GM19455 (cell line): ENCODE measurements around the gene FAM136A.
"Not testable (repeated sequence)": the region's sequence is repeated elsewhere in the genome, so short reads cannot be mapped to it uniquely, and the experiment has no call there.

Experiments
- ATAC-seq: cut with Tn5 transposase; IDR thresholded peaks from one replicate; pipeline ENCODE4 v1.9.1; 2021; ENCODE audit not compliant: unreplicated experiment

FAM136A gene

DNA sequence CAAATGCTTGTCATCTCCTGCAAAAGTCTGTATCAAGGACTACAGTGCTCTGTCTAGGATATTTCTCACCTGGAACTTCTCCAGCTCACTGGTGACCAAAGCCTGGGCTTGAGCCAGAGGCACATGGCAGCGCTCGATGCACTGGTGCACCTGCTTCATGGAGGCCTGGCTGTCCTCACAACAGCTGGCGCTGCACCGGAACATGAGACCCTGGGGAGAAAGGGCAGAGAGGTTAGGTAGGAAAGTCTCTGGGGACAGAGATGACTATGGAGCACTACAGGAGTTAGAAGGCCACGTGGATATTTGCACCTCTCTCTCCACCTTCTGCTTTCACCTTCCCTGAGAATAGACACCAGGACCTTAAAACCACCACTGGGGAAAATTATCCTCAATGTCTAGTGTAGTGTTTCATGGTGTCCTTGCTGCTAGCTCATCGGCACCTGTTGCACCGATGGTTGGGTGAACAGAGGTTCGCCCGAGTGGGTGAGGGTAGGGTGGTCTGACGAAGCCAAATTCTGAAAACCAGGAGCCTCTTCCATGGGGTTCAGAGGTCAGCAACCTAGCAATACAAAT, 1.0 kb downstream of the FAM136A start:
- ATAC-seq = no peak

DNA sequence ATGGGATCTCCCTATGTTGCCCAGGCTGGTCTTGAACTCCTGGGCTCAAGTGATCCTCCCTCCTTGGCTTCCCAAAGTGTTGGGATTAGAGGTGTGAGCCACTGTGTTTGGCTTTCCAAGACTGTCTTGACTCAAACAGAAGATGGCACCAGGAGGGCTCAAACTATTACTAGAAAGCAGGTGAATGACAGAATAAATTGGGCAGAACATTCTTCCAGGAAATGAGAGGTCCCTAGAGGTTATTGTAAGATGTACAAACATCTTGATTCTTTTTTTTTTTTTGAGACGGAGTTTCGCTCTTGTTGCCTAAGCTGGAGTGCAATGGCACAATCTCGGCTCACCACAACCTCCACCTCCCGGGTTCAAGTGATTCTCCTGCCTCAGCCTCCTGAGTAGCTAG, 4.0 kb downstream of the FAM136A start:
- not testable (repeated sequence) for ATAC-seq

DNA sequence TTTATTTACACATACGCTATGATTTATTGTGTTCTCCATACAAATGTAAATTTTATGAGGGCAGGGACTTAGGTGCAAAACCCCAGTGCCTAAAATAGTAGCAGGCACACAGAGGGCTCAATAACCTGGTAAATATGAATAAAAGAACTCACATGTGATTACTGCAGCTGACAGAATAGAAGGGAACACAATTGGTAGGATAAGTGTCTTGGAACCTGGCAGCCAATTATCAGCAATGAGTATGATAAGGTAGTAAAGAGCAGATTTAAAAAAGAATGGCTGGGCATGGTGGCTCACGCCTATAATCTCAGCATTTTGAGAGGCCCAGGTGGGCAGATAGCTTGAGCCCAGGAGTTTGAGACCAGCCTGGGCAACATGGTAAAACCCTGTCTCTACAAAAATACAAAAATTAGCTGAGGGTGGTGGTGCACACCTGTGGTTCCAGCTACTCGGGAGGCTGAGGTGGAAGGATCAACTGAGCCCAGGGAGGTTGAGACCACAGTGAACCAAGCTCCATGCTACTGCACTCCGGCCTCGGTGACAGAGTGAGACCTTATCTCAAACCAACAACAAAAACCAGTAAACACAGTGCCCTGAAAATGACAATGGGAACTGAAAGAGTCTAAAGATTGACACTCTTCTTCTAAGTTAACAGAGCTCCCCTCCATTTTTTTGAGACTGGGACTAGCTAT, 18.2 kb downstream of the FAM136A start:
- no peak for ATAC-seq

DNA sequence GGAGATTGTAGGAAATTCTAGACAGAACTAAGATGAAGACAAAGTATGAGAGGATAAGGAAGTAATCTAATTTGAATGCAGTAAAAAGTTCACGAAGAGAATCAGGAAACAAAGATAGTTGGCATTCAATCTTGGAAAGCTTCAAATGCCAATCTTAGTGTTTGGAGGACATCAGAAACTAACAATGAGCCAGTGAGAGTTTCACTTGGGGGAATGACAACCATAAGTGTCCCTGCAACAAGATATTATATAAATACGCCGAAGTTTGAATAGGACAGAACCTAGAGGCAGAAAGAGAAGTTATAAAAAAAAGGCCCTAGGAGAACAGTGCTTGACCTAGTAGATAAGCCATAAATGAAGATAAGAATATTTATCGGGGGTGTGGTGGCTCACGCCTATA, 19.4 kb downstream of the FAM136A start:
- no peak for ATAC-seq

DNA sequence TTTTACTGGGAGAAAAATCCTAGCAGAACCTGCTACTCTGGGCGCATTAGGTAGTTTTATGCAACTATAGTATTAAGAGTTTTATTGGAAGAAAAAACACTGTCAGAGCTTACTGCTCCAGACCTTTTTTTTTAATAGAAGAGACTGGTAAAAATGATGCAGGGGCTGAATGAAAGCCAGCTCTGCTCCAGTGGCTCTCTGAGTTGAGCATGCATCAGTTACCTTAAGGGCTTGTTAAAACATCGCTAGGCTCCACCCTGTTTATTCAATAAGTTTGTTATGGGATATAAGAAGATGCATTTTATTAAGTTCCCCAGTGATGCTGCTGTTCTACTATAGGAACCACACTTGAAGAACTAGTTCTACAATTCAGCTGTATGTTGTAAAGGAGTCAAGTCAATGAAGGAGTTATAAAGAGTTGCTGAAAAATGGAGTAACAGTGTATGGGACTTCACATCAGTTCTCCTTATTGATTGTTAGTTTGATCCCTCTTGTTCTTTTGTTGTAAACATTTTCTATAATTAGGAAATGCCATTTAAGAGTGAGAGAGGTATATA, 21.5 kb downstream of the FAM136A start:
- ATAC-seq = no peak

DNA sequence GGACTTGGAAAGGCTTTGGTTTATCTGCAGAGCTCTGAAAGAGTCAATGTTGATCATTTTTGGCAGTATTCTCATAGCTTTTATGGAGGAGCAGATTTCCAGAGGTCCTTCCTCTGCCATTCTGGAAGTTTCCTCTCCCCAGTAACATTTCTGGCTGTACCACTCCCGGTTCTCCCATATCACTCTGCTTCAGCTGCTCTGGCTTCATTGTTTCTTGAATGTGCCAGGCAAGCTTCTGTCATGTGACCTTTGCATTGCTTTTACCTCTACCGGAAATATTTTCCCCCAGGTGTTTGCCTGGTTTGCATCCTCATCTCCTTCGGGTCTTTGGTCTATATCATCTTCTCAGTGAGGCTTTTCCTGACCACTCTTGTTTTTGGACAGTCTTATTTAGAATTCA, 31.5 kb downstream of the FAM136A start:
- no peak for ATAC-seq

DNA sequence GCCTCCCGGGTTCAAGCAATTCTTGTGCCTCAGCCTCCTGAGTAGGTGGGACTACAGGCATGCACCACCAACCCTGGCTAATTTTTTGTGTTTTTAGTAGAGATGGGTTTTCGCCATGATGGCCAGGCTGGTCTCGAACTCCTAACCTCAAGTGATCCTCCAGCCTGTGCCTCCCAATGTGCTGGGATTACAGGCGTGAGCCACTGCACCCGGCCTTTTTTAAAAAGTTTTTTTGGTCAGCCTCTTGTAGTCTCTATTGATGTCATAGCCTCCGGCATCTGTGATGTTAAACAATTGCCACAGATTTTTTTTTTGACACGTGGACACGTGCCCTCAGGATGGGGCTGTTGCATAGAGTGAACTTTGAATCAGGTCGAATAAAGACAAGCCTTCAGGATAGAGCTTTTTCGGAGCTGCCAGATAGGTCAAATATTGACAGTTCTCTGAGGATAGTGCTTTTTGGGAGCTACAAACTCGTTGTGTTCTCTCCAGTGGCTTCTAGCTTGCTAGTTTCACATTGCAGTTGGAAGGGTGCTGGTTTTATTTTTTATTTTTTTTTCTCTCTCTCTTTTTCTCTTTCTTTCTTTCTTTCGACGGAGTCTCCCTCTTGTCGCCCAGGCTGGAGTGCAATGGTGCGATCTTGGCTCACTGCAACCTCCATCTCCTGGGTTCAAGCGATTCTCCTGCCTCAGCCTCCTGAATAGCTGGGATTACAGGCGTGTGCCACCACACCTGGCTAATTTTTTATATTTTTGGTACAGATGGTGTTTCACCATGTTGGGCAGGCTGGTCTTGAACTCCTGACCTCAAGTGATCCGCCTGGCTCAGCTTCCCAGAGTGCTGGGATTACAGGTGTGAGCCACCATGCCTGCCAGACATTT, 32.2 kb downstream of the FAM136A start:
- not testable (repeated sequence) for ATAC-seq

DNA sequence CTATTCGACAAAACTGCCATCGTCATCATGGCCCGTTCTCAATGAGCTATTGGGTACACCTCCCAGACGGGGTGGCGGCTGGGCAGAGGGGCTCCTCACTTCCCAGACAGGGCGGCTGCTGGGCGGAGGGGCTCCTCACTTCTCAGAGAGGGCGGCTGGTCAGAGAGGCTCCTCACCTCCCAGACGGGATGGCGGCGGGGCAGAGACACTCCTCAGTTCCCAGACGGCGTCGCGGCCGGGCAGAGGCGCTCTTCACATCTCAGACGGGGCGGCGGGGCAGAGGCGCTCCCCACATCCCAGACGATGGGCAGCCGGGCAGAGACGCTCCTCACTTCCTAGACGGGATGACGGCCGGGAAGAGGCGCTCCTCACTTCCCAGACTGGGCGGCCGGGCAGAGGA, 34.9 kb downstream of the FAM136A start:
- ATAC-seq = not testable (repeated sequence)

DNA sequence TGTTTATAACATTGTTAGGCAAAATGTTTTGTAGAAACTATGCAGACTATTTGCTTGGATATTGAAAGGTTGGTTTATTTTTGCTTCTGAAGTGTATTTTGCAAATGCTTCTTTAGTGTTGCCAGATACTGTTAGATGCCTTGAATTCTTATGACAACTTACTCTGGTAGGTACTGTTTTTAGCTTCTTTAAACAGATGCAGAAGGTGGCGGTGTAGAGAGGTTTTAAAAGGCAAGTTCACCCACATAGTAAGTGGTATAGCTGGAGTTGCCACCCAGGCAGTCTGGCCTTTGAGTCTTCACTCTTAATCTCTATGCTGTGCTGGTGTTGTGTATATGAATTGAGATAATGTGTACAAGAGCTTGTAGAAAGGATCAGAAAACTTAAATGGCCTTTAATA, 40.4 kb downstream of the FAM136A start:
- ATAC-seq = no peak

DNA sequence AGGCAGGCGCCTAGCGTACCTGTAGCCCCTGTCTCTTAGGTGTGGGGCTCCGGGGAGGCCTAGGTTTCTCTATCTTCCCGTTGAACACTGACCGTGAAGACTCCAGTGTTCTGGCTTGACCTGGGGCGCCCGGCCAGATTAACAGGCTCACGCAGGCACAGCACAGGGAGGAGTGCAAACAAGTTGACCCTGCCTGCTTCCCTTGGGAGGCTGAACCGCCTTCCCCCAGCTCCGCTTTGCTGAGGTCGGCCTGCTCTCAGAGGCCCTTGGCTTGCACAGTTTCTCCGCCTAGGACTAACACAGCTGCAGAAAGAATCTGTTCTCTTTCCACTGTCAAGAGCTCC, 43.4 kb downstream of the FAM136A start:
- ATAC-seq = peak; percentile 11

DNA sequence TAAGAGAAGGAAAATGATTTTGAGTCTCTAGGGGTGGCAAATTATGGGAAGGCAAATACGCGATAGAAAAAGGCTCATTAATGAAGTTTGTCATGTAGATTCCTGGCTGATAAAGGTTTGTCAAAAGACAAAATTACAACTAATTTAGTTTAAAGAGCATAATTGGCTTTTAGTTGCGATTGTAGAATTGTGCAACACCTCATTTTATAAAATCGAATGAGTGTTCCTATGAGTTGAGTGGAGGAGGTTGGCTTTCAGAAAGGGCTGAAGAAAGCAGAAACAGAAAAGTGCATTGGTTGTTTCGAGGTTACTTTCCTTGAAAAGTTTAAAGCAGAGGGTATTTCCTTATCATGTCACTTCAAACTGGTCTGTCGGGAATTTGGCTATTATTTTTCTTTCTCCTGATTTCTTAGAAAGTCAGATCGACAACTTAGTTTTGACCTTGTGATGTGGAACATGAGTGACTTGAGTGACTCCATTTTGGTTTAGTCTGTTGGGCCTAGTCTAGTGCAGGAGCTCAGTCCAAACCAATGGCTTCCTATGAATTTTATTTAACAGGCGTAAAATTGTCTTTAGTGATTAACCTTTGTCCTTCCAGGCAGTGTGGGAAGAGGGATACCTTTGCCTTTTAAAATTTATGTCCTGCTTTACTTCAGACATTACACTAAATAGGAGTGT, 46.1 kb downstream of the FAM136A start:
- ATAC-seq = no peak

DNA sequence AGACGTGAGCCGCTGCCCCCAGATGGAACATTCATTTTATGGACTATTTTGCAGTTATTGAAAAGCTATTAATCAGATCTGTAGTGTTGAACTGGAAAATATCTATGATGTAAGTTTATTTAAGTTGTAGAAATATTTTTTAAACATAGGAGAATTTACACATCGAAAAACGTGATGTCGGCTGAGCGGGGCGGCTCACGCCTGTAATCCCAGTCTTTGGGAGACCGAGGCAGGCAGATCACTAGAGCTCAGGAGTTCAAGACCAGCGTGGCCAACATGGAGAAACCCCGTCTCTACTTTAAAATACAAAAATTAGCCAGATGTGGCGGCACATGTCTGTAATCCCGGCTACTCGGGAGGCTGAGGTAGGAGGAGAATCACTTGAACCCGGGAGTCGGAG, 51.4 kb downstream of the FAM136A start:
- no peak for ATAC-seq

DNA sequence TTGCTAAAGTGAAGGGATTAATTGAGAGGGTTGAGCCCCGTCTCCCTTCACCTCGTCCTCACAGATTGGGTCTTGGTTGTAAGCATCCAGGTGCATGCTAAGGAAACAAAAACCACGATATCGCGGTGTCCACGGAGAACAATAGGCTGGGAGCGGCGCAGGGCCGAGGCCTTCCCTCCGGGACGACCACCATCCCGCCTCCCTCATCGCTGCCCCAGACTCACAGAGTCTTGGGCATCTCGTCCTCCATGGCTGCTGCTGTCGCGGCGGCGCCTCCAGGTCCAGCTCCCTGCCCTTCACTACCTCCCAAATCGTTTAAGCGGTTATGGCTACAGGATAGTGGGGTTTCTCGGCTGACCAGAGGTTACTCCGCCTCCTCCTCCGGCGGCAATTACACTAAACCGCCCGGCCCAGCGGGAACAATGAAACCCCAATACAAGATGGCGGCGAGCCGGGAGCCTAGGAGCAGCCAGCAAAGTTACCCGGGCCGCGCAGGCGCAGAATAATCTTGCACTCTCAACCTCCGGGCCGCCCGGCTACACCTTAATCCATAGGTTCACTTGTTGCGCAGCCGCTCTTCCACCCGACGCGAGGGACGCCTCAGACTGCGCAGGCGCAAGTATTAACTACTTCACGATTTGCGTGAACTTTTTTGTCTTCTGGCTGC, 53.6 kb downstream of the FAM136A start, which contains the start of gene TIA1:
TIA1 (minus strand) TSS at position 448 of the 667 bp plus-strand sequence; CDS start at position 250, 198 bp downstream.
- peak; percentile 91 for ATAC-seq

DNA sequence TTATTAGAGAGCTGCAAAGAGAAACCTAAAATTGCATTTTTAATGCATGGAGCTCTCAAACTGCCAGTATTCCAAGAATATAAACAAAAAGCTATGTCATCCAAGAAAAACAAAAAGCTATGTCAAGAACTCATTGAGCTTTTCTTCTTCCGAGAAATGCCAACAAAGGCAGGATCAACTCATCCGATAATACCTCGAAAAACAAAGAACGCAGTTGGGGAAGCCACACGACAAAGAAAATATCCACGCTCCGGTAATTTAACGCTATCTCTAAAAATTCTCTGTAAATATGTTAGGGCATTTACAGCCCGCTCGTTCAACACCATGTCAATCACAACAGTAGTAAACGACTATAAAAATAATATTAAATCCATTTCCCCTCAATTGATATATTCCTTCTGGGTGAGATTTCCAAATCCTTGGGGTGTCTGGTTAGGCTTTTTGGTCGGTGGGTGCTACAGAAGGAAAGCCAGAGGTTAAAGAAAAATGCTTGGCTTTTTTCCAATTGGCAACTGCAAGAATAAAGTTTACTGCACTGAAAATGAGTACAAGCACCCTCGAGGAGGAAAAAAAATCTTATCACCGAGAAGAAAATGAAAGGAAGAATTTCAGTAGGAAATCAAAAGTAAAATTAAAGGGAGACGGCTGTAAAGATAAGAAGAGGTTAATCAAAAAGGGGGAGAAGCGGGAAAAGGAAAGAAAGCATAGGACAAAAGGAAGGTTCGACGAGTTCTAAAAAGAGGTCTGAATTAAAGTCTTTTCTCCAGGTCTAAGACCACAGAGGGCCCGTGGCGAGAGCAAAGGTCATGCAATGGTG, 54.3 kb downstream of the FAM136A start:
- ATAC-seq = no peak
